ENCODE measurements around the gene TADA3.

The TADA3 gene

DNA sequence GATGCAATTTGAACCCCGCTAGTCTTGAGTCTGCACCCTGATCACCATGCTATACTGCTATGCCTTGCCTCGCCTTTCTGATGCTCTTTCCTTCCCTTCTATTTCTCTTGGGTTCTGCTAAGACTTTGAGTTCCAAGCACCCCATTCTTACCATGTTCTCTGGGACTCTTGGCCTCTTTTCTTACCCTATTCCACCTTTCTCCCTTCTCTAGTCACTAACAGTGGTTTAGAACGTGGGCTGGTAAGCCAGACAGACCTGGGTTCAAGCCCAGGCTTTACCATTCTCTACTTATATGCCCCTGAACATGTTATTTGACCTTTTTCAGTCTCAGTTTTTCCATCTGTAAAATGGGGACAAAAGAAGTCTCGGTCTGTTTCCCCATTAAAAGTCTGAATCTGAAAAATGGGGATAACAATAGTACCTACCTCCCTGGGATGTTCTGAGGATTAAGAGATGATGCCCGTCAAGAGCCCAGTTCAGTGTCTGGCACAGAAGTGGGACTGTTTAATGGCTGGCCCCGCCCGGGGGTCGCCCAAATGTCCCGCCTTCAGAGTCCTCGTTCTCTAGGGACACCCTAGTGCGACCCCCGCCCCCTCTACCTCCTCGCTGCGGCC, 376 bp downstream of the TADA3 start:
- DNase-seq (ENCODE audit: insufficient read length, low spot score) (no peak), FAIRE-seq (no peak)
- TF ChIP-seq, protein P1, sequence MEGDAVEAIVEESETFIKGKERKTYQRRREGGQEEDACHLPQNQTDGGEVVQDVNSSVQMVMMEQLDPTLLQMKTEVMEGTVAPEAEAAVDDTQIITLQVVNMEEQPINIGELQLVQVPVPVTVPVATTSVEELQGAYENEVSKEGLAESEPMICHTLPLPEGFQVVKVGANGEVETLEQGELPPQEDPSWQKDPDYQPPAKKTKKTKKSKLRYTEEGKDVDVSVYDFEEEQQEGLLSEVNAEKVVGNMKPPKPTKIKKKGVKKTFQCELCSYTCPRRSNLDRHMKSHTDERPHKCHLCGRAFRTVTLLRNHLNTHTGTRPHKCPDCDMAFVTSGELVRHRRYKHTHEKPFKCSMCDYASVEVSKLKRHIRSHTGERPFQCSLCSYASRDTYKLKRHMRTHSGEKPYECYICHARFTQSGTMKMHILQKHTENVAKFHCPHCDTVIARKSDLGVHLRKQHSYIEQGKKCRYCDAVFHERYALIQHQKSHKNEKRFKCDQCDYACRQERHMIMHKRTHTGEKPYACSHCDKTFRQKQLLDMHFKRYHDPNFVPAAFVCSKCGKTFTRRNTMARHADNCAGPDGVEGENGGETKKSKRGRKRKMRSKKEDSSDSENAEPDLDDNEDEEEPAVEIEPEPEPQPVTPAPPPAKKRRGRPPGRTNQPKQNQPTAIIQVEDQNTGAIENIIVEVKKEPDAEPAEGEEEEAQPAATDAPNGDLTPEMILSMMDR (IDR thresholded peaks at IDR 0.05; ENCODE audit: insufficient read depth, missing control alignments): no peak

DNA sequence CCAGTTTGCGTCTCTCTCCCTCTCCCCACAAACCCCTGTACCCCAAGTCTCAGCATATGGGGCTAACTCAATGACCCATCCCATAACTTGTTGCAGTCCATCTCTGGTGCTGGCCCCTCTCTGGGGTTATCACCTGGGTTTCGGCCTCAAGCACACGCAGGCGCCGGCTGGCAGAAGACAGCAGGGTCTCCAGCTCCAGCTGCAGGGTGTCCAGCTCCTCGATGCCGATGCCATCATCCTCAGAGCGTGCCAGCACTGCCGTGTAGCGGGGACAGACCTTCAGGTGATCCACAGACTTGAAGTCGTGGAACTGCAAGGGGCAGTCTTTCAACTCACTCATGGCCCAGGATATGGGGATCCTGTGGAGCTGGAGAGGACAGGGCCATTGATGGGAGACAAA, 1.1 kb downstream of the TADA3 start:
- DNase-seq (ENCODE audit: insufficient read length, low spot score): no peak
- no peak for FAIRE-seq
- TF ChIP-seq, protein P1 (IDR thresholded peaks at IDR 0.05; ENCODE audit: insufficient read depth, missing control alignments): no peak

DNA sequence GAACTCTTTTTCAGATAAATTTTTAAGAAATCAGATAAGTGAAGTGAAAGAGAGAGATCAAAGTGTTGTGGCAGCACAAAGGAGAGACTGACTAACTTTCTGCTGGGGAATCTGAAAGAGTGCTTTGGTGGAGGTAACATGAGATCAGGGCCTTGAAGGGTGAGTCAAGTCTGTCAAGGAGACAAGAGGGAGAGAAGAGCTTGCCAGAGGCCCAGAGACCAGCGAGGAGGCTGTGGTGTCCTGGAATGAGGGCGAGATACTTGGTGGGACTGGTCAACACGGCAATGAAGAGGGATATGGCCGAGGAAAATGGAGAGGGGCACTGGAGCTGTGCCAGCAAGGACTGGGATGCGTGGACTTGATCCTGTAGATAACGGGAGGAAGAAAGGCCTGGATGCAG, 4.6 kb downstream of the TADA3 start:
- no peak for DNase-seq (ENCODE audit: insufficient read length, low spot score)
- TF ChIP-seq, protein P1 (IDR thresholded peaks at IDR 0.05; ENCODE audit: insufficient read depth, missing control alignments): no peak
- FAIRE-seq: no peak

DNA sequence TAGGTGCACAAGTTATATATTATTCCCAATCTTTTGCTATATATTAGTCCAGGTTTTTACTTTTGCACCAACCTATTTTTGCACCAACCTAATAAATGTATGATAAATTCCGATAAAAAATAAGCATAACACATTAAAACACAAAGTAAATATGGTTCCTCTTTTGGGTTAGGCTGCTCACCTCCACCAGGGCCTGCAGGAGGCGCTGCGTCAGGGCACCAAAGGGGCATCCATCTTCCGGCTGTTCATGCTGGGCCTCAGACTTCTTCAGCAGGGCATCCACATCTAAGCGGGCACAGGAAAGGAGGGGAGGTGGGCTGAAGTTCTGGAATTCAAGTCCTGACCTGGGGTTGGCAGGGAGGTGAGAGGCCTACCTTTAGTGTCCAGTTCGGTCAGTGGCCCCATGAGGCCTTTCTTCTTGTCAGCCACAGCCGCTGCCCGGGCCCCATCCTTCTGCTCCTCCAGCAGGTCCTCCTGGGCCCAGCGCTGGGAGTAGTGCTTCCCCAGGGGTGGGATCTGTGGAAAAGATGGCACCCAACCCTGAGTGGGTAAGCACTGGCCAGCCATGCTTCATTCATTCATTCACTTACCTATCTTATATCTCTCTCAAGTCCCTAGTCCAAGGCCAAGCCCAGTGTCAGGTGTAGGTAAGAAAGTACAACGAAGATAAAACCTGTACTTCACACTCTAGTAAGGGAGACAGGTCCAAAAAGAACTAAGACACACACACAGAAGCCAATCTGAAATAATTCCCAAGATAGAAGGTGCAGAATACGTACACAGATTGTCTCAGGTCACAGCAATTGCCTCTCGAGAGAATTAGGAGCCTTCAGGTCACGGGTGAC, 5.2 kb downstream of the TADA3 start:
- DNase-seq (ENCODE audit: insufficient read length, low spot score): no peak
- FAIRE-seq: no peak
- TF ChIP-seq, protein P1 (IDR thresholded peaks at IDR 0.05; ENCODE audit: insufficient read depth, missing control alignments): peak; percentile 37

DNA sequence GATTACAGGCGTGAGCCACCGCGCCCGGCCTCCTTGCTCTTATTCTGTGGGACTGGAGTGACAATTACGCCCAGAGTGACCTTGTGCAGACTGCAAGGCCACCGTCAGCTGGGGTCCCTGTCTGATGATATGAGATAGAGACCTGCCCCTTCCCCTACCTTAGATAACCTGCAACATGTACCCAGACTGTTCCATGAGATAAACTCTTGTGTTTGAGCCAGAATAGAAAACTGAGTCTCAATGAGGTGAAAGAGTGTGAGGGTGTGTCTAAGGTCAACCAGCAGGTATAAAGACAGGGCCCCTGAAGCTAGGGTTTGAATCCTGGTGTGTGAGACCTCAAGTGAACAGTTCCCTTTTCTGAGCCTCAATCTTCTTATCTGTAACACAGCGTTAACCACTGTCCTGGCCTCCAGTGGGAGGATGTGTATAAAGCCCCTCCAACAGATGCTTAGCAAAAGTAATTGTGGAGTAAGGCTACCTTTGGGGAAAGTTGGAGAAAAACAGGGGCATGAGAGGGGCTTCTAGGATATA, 6.0 kb downstream of the TADA3 start:
- FAIRE-seq: no peak
- TF ChIP-seq, protein P1 (IDR thresholded peaks at IDR 0.05; ENCODE audit: insufficient read depth, missing control alignments): no peak
- no peak for DNase-seq (ENCODE audit: insufficient read length, low spot score)

DNA sequence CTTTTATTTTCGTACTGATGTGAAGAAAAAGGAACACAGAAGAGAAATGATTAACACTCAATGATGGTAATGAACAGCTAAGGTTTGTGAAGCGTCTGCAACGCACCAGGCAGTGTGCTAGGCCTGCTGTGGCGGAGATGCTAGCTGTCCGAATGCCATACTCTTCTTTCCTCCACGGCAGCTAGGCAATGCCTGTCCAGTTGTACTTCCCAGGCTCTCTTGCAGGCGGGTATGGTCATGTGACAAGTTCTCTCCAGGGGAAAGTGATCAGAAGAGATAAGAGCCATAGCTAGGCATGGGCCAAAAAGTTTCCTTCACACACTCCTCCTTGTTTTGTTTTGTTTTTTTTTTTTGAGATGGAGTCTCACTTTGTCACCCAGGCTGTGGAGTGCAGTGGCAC, 6.7 kb downstream of the TADA3 start:
- TF ChIP-seq, protein P1 (IDR thresholded peaks at IDR 0.05; ENCODE audit: insufficient read depth, missing control alignments): no peak
- FAIRE-seq (no peak), DNase-seq (ENCODE audit: insufficient read length, low spot score) (no peak)

DNA sequence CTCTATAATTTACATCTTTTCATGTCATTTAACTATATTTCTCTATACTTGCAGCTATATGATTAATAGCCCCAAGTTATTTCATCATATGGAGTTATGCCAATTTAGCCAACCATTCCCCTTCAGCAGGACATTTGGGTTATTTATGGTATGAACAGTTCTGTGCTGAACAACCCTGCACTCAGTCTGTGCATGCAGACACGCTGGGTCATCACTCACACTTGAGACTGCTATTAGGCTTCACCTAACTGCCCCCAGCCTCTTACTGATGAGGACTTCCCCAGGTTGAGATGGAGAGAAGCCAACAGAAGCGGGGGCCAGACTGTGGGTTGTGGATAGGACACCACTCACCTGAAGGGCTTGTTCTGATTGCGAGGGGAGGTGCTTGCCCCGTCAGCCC, 7.3 kb downstream of the TADA3 start:
- DNase-seq (ENCODE audit: insufficient read length, low spot score): no peak
- no peak for FAIRE-seq
- TF ChIP-seq, protein P1 (IDR thresholded peaks at IDR 0.05; ENCODE audit: insufficient read depth, missing control alignments): no peak

Measured in D721Med (cell line).